Loucy (cell line): ENCODE results near the gene GPR75.
"Not testable (repeated sequence)": the region's sequence is repeated elsewhere in the genome, so short reads cannot be mapped to it uniquely, and the experiment has no call there.

Source experiments
- H2AFZ ChIP-seq: fragments of 200-600 bp; sonication (generic); 2 replicates; pipeline ENCODE4 v1.6.0; 2016; ENCODE audit warnings: antibody characterized with exemption, mild to moderate bottlenecking, low read length, moderate library complexity
- H3F3A ChIP-seq: fragments of 200-600 bp; 2 replicates; pipeline ENCODE4 v1.6.0; 2016; ENCODE audit warnings: antibody characterized with exemption, low read depth, mild to moderate bottlenecking
- H3K27me3 ChIP-seq: fragments of 200-600 bp; sonication (generic); 2 replicates; pipeline ENCODE4 v1.6.1; 2014; ENCODE audit warnings: low read length, mild to moderate bottlenecking; ENCODE audit not compliant: insufficient read depth, poor library complexity, severe bottlenecking
- H3K36me3 ChIP-seq: fragments of 200-600 bp; sonication (generic); 2 replicates; pipeline ENCODE4 v1.6.1; 2016; ENCODE audit warnings: low read length; ENCODE audit not compliant: insufficient read depth
- H3K4me1 ChIP-seq: fragments of 200-600 bp; sonication (generic); 2 replicates; pipeline ENCODE4 v1.5.1; 2014; ENCODE audit warnings: low read length, mild to moderate bottlenecking; ENCODE audit not compliant: insufficient read depth, poor library complexity, severe bottlenecking
- H3K4me2 ChIP-seq: fragments of 200-600 bp; sonication (generic); 2 replicates; pipeline ENCODE4 v1.6.0; 2014; ENCODE audit warnings: antibody characterized with exemption, low read length, low read depth, mild to moderate bottlenecking; ENCODE audit not compliant: poor library complexity, severe bottlenecking
- H3K4me3 ChIP-seq: fragments of 200-600 bp; sonication (generic); 2 replicates; pipeline ENCODE4 v1.5.1; 2014; ENCODE audit warnings: low read length, mild to moderate bottlenecking, mixed read lengths; ENCODE audit not compliant: poor library complexity, severe bottlenecking
- H3K79me2 ChIP-seq: fragments of 200-600 bp; sonication (generic); 2 replicates; pipeline ENCODE4 v1.6.1; 2014; ENCODE audit warnings: low read length; ENCODE audit not compliant: insufficient read depth
- H3K9ac ChIP-seq: fragments of 200-600 bp; sonication (generic); 2 replicates; pipeline ENCODE4 v1.6.0; 2014; ENCODE audit warnings: mild to moderate bottlenecking, low read depth, low read length, moderate library complexity; ENCODE audit not compliant: poor library complexity, severe bottlenecking
- H3K9me2 ChIP-seq: fragments of 200-600 bp; sonication (generic); replicated peaks from 2 replicates; pipeline ENCODE4 v1.6.1; 2016; ENCODE audit warnings: low read depth, low read length, mixed read lengths
- H3K9me3 ChIP-seq: fragments of 200-600 bp; sonication (generic); 2 replicates; pipeline ENCODE4 v1.6.1; 2014; ENCODE audit warnings: mild to moderate bottlenecking, antibody characterized with exemption, low read length, low read depth; ENCODE audit not compliant: insufficient read depth
- H4K20me1 ChIP-seq: fragments of 200-600 bp; sonication (generic); 2 replicates; pipeline ENCODE4 v1.6.0; 2014; ENCODE audit warnings: antibody characterized with exemption, low read length, mild to moderate bottlenecking; ENCODE audit not compliant: insufficient read depth, poor library complexity, severe bottlenecking
- EZH2phosphoT487 ChIP-seq: fragments of 200-600 bp; IDR thresholded peaks from 2 replicates; pipeline ENCODE4 v1.6.1; 2018; ENCODE audit warnings: antibody characterized with exemption, mild to moderate bottlenecking, moderate library complexity, borderline replicate concordance
- TF ChIP-seq, protein P1 (sequence below): fragments of 200-600 bp; sonication (generic); conservative IDR thresholded peaks from 2 replicates; pipeline ENCODE4 v1.5.1; 2014; ENCODE audit warnings: mild to moderate bottlenecking, antibody characterized with exemption, low read length

Gene GPR75

DNA sequence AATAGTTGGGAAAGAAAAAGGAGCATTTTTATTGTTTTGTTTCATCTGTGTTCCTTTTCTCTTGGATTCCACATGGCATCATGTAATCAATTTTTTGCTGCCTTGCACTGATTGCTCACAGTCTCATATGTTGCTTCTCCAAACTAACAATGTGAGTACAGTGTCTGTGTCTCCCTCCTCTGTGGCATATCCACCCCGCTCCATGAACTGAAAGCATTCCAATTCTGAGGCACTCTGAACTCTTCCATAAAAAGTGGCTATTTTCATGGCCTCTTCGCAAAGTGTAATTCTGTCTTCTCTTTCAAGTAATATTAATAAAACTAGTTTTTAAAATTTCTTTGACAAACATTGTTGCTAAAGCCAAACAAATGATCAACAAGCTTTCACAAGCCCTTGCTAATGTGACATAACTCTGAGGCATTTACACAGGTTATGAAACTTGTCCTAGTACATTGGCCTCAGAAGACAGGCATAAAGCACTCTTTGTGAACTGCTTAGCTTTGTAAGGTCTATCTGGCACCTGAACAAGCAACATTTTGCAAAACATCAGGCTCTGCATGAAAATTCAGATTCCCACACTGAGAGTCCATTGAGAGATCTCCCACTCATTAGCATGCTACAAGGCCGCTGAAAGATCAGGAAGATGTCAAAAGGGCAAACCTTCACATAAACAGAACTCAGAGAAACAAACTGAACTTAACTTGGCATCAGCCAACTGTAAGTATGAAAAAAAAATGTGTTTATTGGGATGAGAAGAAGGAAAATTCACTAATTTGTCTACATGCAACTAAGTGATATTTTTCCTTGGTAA, 33.0 kb downstream of the GPR75 start:
- H3K9ac ChIP-seq: no peak overlapping the region

DNA sequence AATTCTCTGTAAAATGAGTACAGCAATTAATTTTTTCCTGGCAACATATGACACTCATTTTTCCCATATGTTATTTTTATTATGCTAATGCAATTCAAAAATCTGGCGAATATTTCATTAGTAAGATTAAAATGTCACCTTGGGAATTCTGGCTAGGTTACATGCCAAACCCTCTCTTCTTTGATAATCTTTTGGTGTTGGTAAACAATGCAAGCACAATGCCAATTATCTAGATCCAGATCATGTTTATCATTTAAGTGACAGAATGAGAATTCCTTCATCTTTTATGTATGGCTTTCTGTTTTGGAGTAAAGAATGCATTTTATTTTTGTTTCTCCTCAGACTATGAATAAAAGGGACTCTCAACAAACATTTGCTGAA, 33.7 kb downstream of the GPR75 start:
- H3K4me2 ChIP-seq: no peak overlapping the region
- H3F3A ChIP-seq: no peaks in the 10 kb centered on the region
- H4K20me1 ChIP-seq: no peaks in the 10 kb centered on the region
- no peaks in the 10 kb centered on the region for H3K9me3 ChIP-seq
- no peaks in the 10 kb centered on the region for H3K27me3 ChIP-seq
- no peak overlapping the region for H2AFZ ChIP-seq
- H3K4me3 ChIP-seq: no peak overlapping the region
- no peak overlapping the region for H3K9ac ChIP-seq
- no peaks in the 10 kb centered on the region for H3K4me1 ChIP-seq
- no peaks in the 10 kb centered on the region for H3K36me3 ChIP-seq
- no peaks in the 10 kb centered on the region for H3K79me2 ChIP-seq
- no peaks in the 10 kb centered on the region for H3K9me2 ChIP-seq
- TF ChIP-seq, protein P1, sequence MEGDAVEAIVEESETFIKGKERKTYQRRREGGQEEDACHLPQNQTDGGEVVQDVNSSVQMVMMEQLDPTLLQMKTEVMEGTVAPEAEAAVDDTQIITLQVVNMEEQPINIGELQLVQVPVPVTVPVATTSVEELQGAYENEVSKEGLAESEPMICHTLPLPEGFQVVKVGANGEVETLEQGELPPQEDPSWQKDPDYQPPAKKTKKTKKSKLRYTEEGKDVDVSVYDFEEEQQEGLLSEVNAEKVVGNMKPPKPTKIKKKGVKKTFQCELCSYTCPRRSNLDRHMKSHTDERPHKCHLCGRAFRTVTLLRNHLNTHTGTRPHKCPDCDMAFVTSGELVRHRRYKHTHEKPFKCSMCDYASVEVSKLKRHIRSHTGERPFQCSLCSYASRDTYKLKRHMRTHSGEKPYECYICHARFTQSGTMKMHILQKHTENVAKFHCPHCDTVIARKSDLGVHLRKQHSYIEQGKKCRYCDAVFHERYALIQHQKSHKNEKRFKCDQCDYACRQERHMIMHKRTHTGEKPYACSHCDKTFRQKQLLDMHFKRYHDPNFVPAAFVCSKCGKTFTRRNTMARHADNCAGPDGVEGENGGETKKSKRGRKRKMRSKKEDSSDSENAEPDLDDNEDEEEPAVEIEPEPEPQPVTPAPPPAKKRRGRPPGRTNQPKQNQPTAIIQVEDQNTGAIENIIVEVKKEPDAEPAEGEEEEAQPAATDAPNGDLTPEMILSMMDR: no peak
- TF ChIP-seq EZH2phosphoT487: no peak

More for the DNA sequence above, 33.0 kb downstream of the GPR75 start:
- TF ChIP-seq, protein P1: no peak
- TF ChIP-seq EZH2phosphoT487: no peak
- H3K27me3 ChIP-seq: no peaks in the 10 kb centered on the region
- no peak overlapping the region for H3K4me2 ChIP-seq
- no peaks in the 10 kb centered on the region for H4K20me1 ChIP-seq
- no peaks in the 10 kb centered on the region for H3K4me1 ChIP-seq
- H3K36me3 ChIP-seq: no peaks in the 10 kb centered on the region
- H3K9me3 ChIP-seq: no peaks in the 10 kb centered on the region
- no peaks in the 10 kb centered on the region for H3F3A ChIP-seq
- H3K4me3 ChIP-seq: no peak overlapping the region
- H3K9me2 ChIP-seq: no peaks in the 10 kb centered on the region
- no peaks in the 10 kb centered on the region for H3K79me2 ChIP-seq
- H2AFZ ChIP-seq: no peak overlapping the region

DNA sequence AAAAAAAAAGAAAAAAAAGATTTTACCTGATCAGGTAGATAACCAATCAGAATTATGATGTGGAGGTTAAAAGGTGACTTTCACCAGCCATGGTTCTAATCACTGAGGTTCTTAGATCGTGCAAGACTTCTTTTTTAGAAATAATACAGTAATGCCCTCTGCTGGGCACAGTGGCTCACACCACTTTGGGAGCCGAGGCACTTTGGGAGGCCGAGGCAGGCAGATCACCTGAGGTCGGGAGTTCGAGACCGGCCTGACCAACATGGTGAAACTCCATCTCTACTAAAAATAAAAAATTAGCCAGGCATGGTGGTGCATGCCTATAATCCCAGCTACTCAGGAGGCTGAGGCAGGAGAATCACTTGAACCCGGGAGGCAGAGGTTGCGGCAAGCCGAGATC, 36.1 kb downstream of the GPR75 start:
- not testable (repeated sequence) for H3K4me1 ChIP-seq, H3K9ac ChIP-seq, H3K27me3 ChIP-seq, H3K9me2 ChIP-seq, H3K79me2 ChIP-seq, H2AFZ ChIP-seq, H3F3A ChIP-seq, H4K20me1 ChIP-seq, H3K4me2 ChIP-seq, H3K9me3 ChIP-seq, H3K4me3 ChIP-seq
- H3K36me3 ChIP-seq: peaks cover 15% of the 10 kb centered on the region; the same call in 1 of the 2 replicates
- TF ChIP-seq, protein P1: peak; percentile 51
